GM19099 (cell line): ENCODE measurements around the gene SENP7.

Experiments
- POLR2A ChIP-seq: IDR thresholded peaks from 3 replicates; pipeline ENCODE4 v1.6.1; 2011; ENCODE audit warnings: low read depth; ENCODE audit not compliant: insufficient read length; ENCODE audit errors: extremely low read depth

SENP7 gene

GRCh38 chr3:101529816-101530685 is 17.0 kb upstream of the SENP7 start:
- TF ChIP-seq POLR2A = no peak

GRCh38 chr3:101527906-101528305 is 14.9 kb upstream of the SENP7 start:
- TF ChIP-seq POLR2A = no peak

GRCh38 chr3:101527441-101527840 is 14.4 kb upstream of the SENP7 start:
- no peak for TF ChIP-seq POLR2A

- no peak for TF ChIP-seq POLR2A
Measured at GRCh38 chr3:101521211-101521701, 8.2 kb upstream of the SENP7 start.

GRCh38 chr3:101519685-101520365 is 6.8 kb upstream of the SENP7 start:
- no peak for TF ChIP-seq POLR2A

GRCh38 chr3:101518421-101518871 is 5.4 kb upstream of the SENP7 start:
- TF ChIP-seq POLR2A = peak; percentile 27

GRCh38 chr3:101513419-101513986 is 491 bp upstream of the SENP7 start:
- TF ChIP-seq POLR2A = no peak

- no peak for TF ChIP-seq POLR2A
Measured at GRCh38 chr3:101512396-101512645, 691 bp downstream of the SENP7 start.

- TF ChIP-seq POLR2A = no peak
Measured at GRCh38 chr3:101509811-101510210, 3.2 kb downstream of the SENP7 start.

GRCh38 chr3:101509281-101509680 is 3.7 kb downstream of the SENP7 start:
- TF ChIP-seq POLR2A = no peak

GRCh38 chr3:101501783-101502182 is 11.2 kb downstream of the SENP7 start:
- TF ChIP-seq POLR2A = no peak

- TF ChIP-seq POLR2A = no peak
Measured at GRCh38 chr3:101500208-101500607, 12.8 kb downstream of the SENP7 start.

- no peak for TF ChIP-seq POLR2A
Measured at GRCh38 chr3:101497803-101498202, 15.2 kb downstream of the SENP7 start.

GRCh38 chr3:101495552-101495951 is 17.5 kb downstream of the SENP7 start:
- no peak for TF ChIP-seq POLR2A

GRCh38 chr3:101484805-101485620 is 28.0 kb downstream of the SENP7 start:
- TF ChIP-seq POLR2A = no peak
